HCT116 (cell line): ENCODE data around the gene WWOX.

Experiments used
- POLR2AphosphoS5 ChIP-seq: IDR thresholded peaks from 2 replicates; pipeline ENCODE4 v1.6.1; 2011; ENCODE audit warnings: mild to moderate bottlenecking, low read depth, low read length, moderate library complexity
- SP1 ChIP-seq: IDR thresholded peaks from 2 replicates; pipeline ENCODE4 v1.6.1; 2012; ENCODE audit warnings: low read depth
- ZBTB33 ChIP-seq: IDR thresholded peaks from 2 replicates; pipeline ENCODE4 v1.6.1; 2011; ENCODE audit warnings: mild to moderate bottlenecking, low read length, moderate library complexity; ENCODE audit not compliant: insufficient replicate concordance; ENCODE audit errors: extremely low read depth
- TF ChIP-seq, protein P1 (sequence below), 3 experiments: fragments of 200-600 bp in 1 of 3; sonication (generic) in 1 of 3; IDR thresholded peaks in 2 of 3; conservative IDR thresholded peaks in 1 of 3; 2 replicates each; pipeline ENCODE4 v1.5.1; 2012 to 2017; ENCODE audit warnings: low read depth in 2 of 3, low read length in 2 of 3, antibody characterized with exemption in 1 of 3, borderline replicate concordance in 1 of 3, control low read depth in 1 of 3, mild to moderate bottlenecking in 1 of 3, mixed read lengths in 1 of 3, mixed run types in 1 of 3, moderate library complexity in 1 of 3; ENCODE audit not compliant: insufficient read depth in 1 of 3
- TF ChIP-seq, protein P2 (sequence below): IDR thresholded peaks from 2 replicates; pipeline ENCODE4 v1.6.1; 2012; ENCODE audit warnings: low read depth

GRCh38 chr16:78522327-78522726 lies 422.9 kb downstream of the WWOX start:
- TF ChIP-seq POLR2AphosphoS5 = no peak
- TF ChIP-seq, protein P1, sequence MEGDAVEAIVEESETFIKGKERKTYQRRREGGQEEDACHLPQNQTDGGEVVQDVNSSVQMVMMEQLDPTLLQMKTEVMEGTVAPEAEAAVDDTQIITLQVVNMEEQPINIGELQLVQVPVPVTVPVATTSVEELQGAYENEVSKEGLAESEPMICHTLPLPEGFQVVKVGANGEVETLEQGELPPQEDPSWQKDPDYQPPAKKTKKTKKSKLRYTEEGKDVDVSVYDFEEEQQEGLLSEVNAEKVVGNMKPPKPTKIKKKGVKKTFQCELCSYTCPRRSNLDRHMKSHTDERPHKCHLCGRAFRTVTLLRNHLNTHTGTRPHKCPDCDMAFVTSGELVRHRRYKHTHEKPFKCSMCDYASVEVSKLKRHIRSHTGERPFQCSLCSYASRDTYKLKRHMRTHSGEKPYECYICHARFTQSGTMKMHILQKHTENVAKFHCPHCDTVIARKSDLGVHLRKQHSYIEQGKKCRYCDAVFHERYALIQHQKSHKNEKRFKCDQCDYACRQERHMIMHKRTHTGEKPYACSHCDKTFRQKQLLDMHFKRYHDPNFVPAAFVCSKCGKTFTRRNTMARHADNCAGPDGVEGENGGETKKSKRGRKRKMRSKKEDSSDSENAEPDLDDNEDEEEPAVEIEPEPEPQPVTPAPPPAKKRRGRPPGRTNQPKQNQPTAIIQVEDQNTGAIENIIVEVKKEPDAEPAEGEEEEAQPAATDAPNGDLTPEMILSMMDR (IDR thresholded peaks at IDR 0.05 in 2 of 3, conservative IDR thresholded peaks at IDR 0.05 in 1 of 3; ENCODE audit: borderline replicate concordance in 1 of 3, insufficient read depth in 1 of 3, low read depth in 2 of 3, low read length in 2 of 3) = no peak
- TF ChIP-seq, protein P2, sequence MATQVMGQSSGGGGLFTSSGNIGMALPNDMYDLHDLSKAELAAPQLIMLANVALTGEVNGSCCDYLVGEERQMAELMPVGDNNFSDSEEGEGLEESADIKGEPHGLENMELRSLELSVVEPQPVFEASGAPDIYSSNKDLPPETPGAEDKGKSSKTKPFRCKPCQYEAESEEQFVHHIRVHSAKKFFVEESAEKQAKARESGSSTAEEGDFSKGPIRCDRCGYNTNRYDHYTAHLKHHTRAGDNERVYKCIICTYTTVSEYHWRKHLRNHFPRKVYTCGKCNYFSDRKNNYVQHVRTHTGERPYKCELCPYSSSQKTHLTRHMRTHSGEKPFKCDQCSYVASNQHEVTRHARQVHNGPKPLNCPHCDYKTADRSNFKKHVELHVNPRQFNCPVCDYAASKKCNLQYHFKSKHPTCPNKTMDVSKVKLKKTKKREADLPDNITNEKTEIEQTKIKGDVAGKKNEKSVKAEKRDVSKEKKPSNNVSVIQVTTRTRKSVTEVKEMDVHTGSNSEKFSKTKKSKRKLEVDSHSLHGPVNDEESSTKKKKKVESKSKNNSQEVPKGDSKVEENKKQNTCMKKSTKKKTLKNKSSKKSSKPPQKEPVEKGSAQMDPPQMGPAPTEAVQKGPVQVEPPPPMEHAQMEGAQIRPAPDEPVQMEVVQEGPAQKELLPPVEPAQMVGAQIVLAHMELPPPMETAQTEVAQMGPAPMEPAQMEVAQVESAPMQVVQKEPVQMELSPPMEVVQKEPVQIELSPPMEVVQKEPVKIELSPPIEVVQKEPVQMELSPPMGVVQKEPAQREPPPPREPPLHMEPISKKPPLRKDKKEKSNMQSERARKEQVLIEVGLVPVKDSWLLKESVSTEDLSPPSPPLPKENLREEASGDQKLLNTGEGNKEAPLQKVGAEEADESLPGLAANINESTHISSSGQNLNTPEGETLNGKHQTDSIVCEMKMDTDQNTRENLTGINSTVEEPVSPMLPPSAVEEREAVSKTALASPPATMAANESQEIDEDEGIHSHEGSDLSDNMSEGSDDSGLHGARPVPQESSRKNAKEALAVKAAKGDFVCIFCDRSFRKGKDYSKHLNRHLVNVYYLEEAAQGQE = no peak
- TF ChIP-seq SP1 = no peak
- TF ChIP-seq ZBTB33 = no peak
